ENCODE data around the gene LIFR.

- no peak for TF ChIP-seq CTCF (conservative IDR thresholded peaks at IDR 0.05; ENCODE audit: low read depth, low read length)
- TF ChIP-seq POLR2A (IDR thresholded peaks at IDR 0.05; ENCODE audit: low read depth, low read length), result no peak
- TF ChIP-seq RAD21 (IDR thresholded peaks at IDR 0.05; ENCODE audit: low read length), result no peak
- no peak for TF ChIP-seq NFE2L2 (IDR thresholded peaks at IDR 0.05; ENCODE audit: low read depth, low read length)
- TF ChIP-seq USF2 (IDR thresholded peaks at IDR 0.05; ENCODE audit: low read depth, low read length), result no peak
- no peak for TF ChIP-seq FOS (IDR thresholded peaks at IDR 0.05; ENCODE audit: low read depth, low read length)
- no peak for TF ChIP-seq CEBPB (IDR thresholded peaks at IDR 0.05; ENCODE audit: low read depth, low read length)
- TF ChIP-seq MXI1 (IDR thresholded peaks at IDR 0.05; ENCODE audit: borderline replicate concordance, low read depth, low read length), result no peak
These were observed 22.9 kb downstream of the LIFR start for GRCh38 chr5:38533286-38534155.
